HG03025 (cell line): ENCODE data around the gene TMEM272.

Experiments
- ATAC-seq: cut with Tn5 transposase; IDR thresholded peaks from one replicate; pipeline ENCODE4 v1.9.1; 2021; ENCODE audit warnings: mild to moderate bottlenecking, moderate library complexity; ENCODE audit not compliant: unreplicated experiment, low FRiP score

Gene TMEM272

DNA sequence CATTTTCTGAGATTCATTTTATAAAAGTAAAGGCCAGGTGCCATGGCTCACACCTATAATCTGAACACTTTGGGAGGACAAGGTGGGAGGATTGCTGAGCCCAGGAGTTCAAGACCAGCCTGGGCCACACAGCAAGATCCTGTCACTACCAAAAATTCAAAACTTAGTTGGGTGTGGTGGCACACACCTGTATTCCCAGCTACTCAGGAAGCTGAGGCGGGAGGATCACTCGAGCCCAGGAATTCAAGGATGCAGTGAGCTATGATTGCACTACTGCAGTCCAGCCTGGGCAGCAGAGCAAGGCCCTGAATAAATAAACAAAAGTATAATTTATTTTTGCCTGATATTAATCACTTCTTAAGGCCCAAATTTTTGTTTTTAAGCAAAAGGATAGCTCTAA lies 81.5 kb downstream of the TMEM272 start:
- ATAC-seq, result no peak
